H1 (cell line): Measurements from ENCODE around the gene ZNF432. TPM values are rescaled to one million over a fixed set of nuclear protein-coding genes. Genes with fewer than 3 reads are reported as not detected.

Experiments used
- CTCF ChIA-PET: fragments of 300-600 bp; sonication (Branson Sonifier 250); formaldehyde crosslinking; loops from one replicate; lab custom pipeline; 2021; ENCODE audit not compliant: partially characterized antibody; lab: Charles Lee
- POLR2A ChIA-PET: fragments of 300-600 bp; sonication (Branson Sonifier 250); formaldehyde crosslinking; loops from one replicate; lab custom pipeline; 2021; ENCODE audit warnings: inconsistent platforms; ENCODE audit not compliant: partially characterized antibody; lab: Charles Lee
- DNase-seq, 2 experiments: peaks; one replicate each; pipeline versions ENCODE4 v3.0.0 to v3.0.0-alpha.2; 2010 to 2022; ENCODE audit warnings: low spot score in 2 of 2, low read depth in 1 of 2, mixed read lengths in 1 of 2
- FAIRE-seq: peaks from 2 replicates; lab custom pipeline; 2011; peaks lifted over from hg19 to GRCh38; lab: Jason Lieb, UNC
- H2AFZ ChIP-seq: 2 replicates; pipeline ENCODE4 v1.8.1; 2012; ENCODE audit warnings: low read length, inconsistent platforms
- H2AK5ac ChIP-seq: 2 replicates; pipeline ENCODE4 v1.6.1; 2013; ENCODE audit warnings: low read depth, low read length
- H2BK120ac ChIP-seq: replicated peaks from 2 replicates; pipeline ENCODE3; 2013; ENCODE audit warnings: low read depth, low read length, inconsistent platforms
- H2BK12ac ChIP-seq: 2 replicates; pipeline ENCODE4 v1.6.1; 2013; ENCODE audit warnings: low read depth, low read length
- H2BK15ac ChIP-seq: 2 replicates; pipeline ENCODE4 v1.6.1; 2013; ENCODE audit warnings: low read length
- H2BK20ac ChIP-seq: 2 replicates; pipeline ENCODE4 v1.6.1; 2013; ENCODE audit warnings: low read length
- H2BK5ac ChIP-seq: 2 replicates; pipeline ENCODE4 v1.6.1; 2013; ENCODE audit warnings: low read depth, low read length
- H3K14ac ChIP-seq: 2 replicates; pipeline ENCODE4 v1.6.1; 2013; ENCODE audit warnings: inconsistent platforms; ENCODE audit not compliant: insufficient read length
- H3K18ac ChIP-seq: 2 replicates; pipeline ENCODE4 v1.6.1; 2013; ENCODE audit warnings: low read length; ENCODE audit errors: extremely low read depth
- H3K23ac ChIP-seq: 2 replicates; pipeline ENCODE4 v1.6.1; 2013; ENCODE audit warnings: inconsistent platforms; ENCODE audit not compliant: insufficient read length
- H3K23me2 ChIP-seq: 2 replicates; pipeline ENCODE4 v1.6.1; 2013; ENCODE audit warnings: low read depth, low read length
- H3K27ac ChIP-seq: 2 replicates; pipeline ENCODE4 v1.6.1; 2011; ENCODE audit warnings: low read depth, low read length, inconsistent platforms
- H3K27me3 ChIP-seq, 4 experiments: replicated peaks in 1 of 4; 1 replicate in 1 of 4; 2 replicates in 3 of 4; pipeline versions ENCODE4 v1.6.1 to v1.8.1; 2011 to 2013; ENCODE audit warnings: low read length in 3 of 4, mild to moderate bottlenecking in 3 of 4, inconsistent platforms in 2 of 4, mixed read lengths in 2 of 4, moderate library complexity in 1 of 4; ENCODE audit not compliant: control insufficient read depth in 3 of 4, insufficient read depth in 3 of 4; ENCODE audit errors: extremely low read depth in 1 of 4
- H3K36me3 ChIP-seq, 4 experiments: 2 replicates each; pipeline versions ENCODE4 v1.6.1 to v1.8.1; 2011 to 2013; ENCODE audit warnings: mild to moderate bottlenecking in 4 of 4, low read length in 3 of 4, moderate library complexity in 2 of 4, control low read depth in 1 of 4, inconsistent platforms in 1 of 4; ENCODE audit not compliant: insufficient read depth in 4 of 4, control insufficient read depth in 2 of 4
- H3K4ac ChIP-seq: replicated peaks from 2 replicates; pipeline ENCODE3; 2013; ENCODE audit warnings: low read length, low read depth, mixed read lengths, inconsistent platforms; ENCODE audit not compliant: insufficient read length
- H3K4me1 ChIP-seq, 4 experiments: replicated peaks in 1 of 4; 1 replicate in 1 of 4; 2 replicates in 3 of 4; pipeline versions ENCODE4 v1.6.1 to v1.8.1; 2011 to 2013; ENCODE audit warnings: low read length in 3 of 4, inconsistent platforms in 2 of 4, mixed read lengths in 1 of 4; ENCODE audit not compliant: insufficient read depth in 4 of 4, control insufficient read depth in 3 of 4
- H3K4me2 ChIP-seq, 2 experiments: 2 replicates each; pipeline versions ENCODE4 v1.6.1 to v1.8.1; 2011 to 2013; ENCODE audit warnings: low read depth in 2 of 2, low read length in 2 of 2, control low read depth in 1 of 2, inconsistent platforms in 1 of 2, mild to moderate bottlenecking in 1 of 2; ENCODE audit not compliant: insufficient read depth in 1 of 2
- H3K4me3 ChIP-seq, 4 experiments: fragments of 200-600, 300-600 bp in 1 of 4; sonication (generic), shearing (Covaris generic), sonication (Bioruptor Twin) in 1 of 4; 2 replicates each; pipeline versions ENCODE4 v1.5.1 to v1.8.1; 2011 to 2016; ENCODE audit warnings: low read length in 4 of 4, low read depth in 3 of 4, control low read depth in 2 of 4, inconsistent platforms in 2 of 4, mild to moderate bottlenecking in 2 of 4, mixed read lengths in 1 of 4, moderate library complexity in 1 of 4; ENCODE audit not compliant: insufficient read depth in 2 of 4; ENCODE audit errors: extremely low read depth in 1 of 4
- H3K56ac ChIP-seq: replicated peaks from 2 replicates; pipeline ENCODE3; 2013; ENCODE audit warnings: low read depth, mild to moderate bottlenecking, mixed read lengths, low read length, inconsistent platforms; ENCODE audit not compliant: insufficient read length
- H3K79me1 ChIP-seq: 2 replicates; pipeline ENCODE4 v1.6.1; 2013; ENCODE audit warnings: low read depth, low read length, control low read depth
- H3K79me2 ChIP-seq, 2 experiments: 2 replicates each; pipeline versions ENCODE4 v1.6.1 to v1.8.1; 2012 to 2013; ENCODE audit warnings: low read length in 2 of 2, mild to moderate bottlenecking in 2 of 2, inconsistent platforms in 1 of 2; ENCODE audit not compliant: insufficient read depth in 2 of 2, control insufficient read depth in 1 of 2
- H3K9ac ChIP-seq, 4 experiments: replicated peaks in 1 of 4; 1 replicate in 1 of 4; 2 replicates in 3 of 4; pipeline versions ENCODE4 v1.6.1 to v1.8.1; 2011 to 2013; ENCODE audit warnings: low read depth in 3 of 4, low read length in 3 of 4, control low read depth in 2 of 4, mild to moderate bottlenecking in 2 of 4, moderate library complexity in 2 of 4, inconsistent platforms in 1 of 4; ENCODE audit errors: extremely low read depth in 1 of 4
- H3K9me3 ChIP-seq, 2 experiments: 2 replicates each; pipeline versions ENCODE4 v1.6.1 to v1.8.1; 2012 to 2013; ENCODE audit warnings: mild to moderate bottlenecking in 2 of 2, moderate library complexity in 2 of 2, control low read depth in 1 of 2, inconsistent platforms in 1 of 2, low read depth in 1 of 2, low read length in 1 of 2, mixed read lengths in 1 of 2; ENCODE audit not compliant: insufficient read depth in 2 of 2
- H4K20me1 ChIP-seq, 2 experiments: replicated peaks in 1 of 2; 2 replicates each; pipeline versions ENCODE3 to v1.8.1; 2011 to 2013; ENCODE audit warnings: inconsistent platforms in 2 of 2, low read length in 2 of 2, mild to moderate bottlenecking in 1 of 2; ENCODE audit not compliant: insufficient read depth in 2 of 2, control insufficient read depth in 1 of 2
- H4K5ac ChIP-seq: 2 replicates; pipeline ENCODE4 v1.6.1; 2013; ENCODE audit warnings: low read length, low read depth, mixed read lengths, inconsistent platforms; ENCODE audit not compliant: insufficient read length
- H4K8ac ChIP-seq: 2 replicates; pipeline ENCODE4 v1.8.0; 2013; ENCODE audit warnings: mild to moderate bottlenecking, moderate library complexity, low read length, inconsistent platforms; ENCODE audit not compliant: insufficient read depth; ENCODE audit errors: extremely low read depth
- H4K91ac ChIP-seq: replicated peaks from 2 replicates; pipeline ENCODE3; 2013; ENCODE audit warnings: low read length, mixed read lengths, inconsistent platforms; ENCODE audit not compliant: insufficient read length
- BACH1 ChIP-seq: IDR thresholded peaks from 2 replicates; pipeline ENCODE4 v1.6.1; 2012; ENCODE audit warnings: low read length, improper control_type of control experiment
- CREB1 ChIP-seq: IDR thresholded peaks from 2 replicates; pipeline ENCODE4 v1.6.1; 2012; ENCODE audit warnings: inconsistent platforms
- EGR1 ChIP-seq: IDR thresholded peaks from 2 replicates; pipeline ENCODE4 v1.6.1; 2011; ENCODE audit warnings: low read depth, low read length, borderline replicate concordance
- EP300 ChIP-seq, 2 experiments: IDR thresholded peaks; 1 replicate in 1 of 2; 2 replicates in 1 of 2; pipeline ENCODE4 v1.6.1; 2011 to 2012; ENCODE audit warnings: low read depth in 2 of 2, low read length in 2 of 2, mild to moderate bottlenecking in 2 of 2, borderline replicate concordance in 1 of 2, inconsistent platforms in 1 of 2, moderate library complexity in 1 of 2
- KDM4A ChIP-seq: IDR thresholded peaks from one replicate; pipeline ENCODE4 v1.7.1; 2012; ENCODE audit warnings: low read depth, mild to moderate bottlenecking, moderate library complexity, low read length, inconsistent platforms; ENCODE audit not compliant: severe bottlenecking
- MAX ChIP-seq: IDR thresholded peaks from 2 replicates; pipeline ENCODE4 v1.6.1; 2012; ENCODE audit warnings: inconsistent platforms
- SIRT6 ChIP-seq: IDR thresholded peaks from one replicate; pipeline ENCODE4 v1.7.1; 2012; ENCODE audit warnings: low read length, inconsistent platforms
- SP2 ChIP-seq: IDR thresholded peaks from 2 replicates; pipeline ENCODE4 v1.6.1; 2012; ENCODE audit warnings: mild to moderate bottlenecking, low read length, inconsistent platforms
- SP4 ChIP-seq: IDR thresholded peaks from 2 replicates; pipeline ENCODE4 v1.6.1; 2012; ENCODE audit warnings: low read length, inconsistent platforms
- SUZ12 ChIP-seq: fragments of 200-600 bp; sonication (generic); IDR thresholded peaks from 2 replicates; pipeline ENCODE4 v1.6.1; 2012; ENCODE audit warnings: mild to moderate bottlenecking, inconsistent platforms, low read length, moderate library complexity, mixed read lengths
- TAF1 ChIP-seq: IDR thresholded peaks from 2 replicates; pipeline ENCODE4 v1.6.1; 2011; ENCODE audit warnings: mild to moderate bottlenecking, low read depth, low read length
- TCF12 ChIP-seq: IDR thresholded peaks from 2 replicates; pipeline ENCODE4 v1.6.1; 2011; ENCODE audit warnings: low read depth, mild to moderate bottlenecking, low read length
- TEAD4 ChIP-seq: IDR thresholded peaks from 2 replicates; pipeline ENCODE4 v1.6.1; 2012; ENCODE audit warnings: low read depth, low read length, inconsistent platforms, mixed read lengths
- YY1 ChIP-seq: IDR thresholded peaks from 2 replicates; pipeline ENCODE4 v1.6.1; 2011; ENCODE audit warnings: low read depth, mild to moderate bottlenecking, low read length
- ZNF274 ChIP-seq: IDR thresholded peaks from 2 replicates; pipeline ENCODE4 v1.7.0; 2012; ENCODE audit warnings: low read length, borderline replicate concordance; ENCODE audit errors: extremely low read depth
- WGBS, 2 experiments: shearing (Covaris generic) in 1 of 2; methylation state at CpG; one replicate each; pipeline versions ENCODE4 v1.1.6 to v1.1.7; 2013 to 2015; ENCODE audit warnings: low lambda C conversion rate in 2 of 2, mixed read lengths in 2 of 2, inconsistent platforms in 1 of 2, low coverage in 1 of 2, missing lambda C conversion rate in 1 of 2; ENCODE audit not compliant: insufficient replicate concordance in 2 of 2, insufficient coverage in 1 of 2, insufficient read length in 1 of 2; ENCODE audit errors: extremely low coverage in 1 of 2, missing lambda C conversion rate in 1 of 2; 5-methylcytosine and 5-hydroxymethylcytosine counted together
- polyA plus RNA-seq, 7 experiments: library from polyadenylated mRNA; depleted of rRNA in 3 of 7; stranded (reverse) in 5 of 7; unstranded in 2 of 7; fragments of >200 nt in 5 of 7; fragments of 200-250 nt in 2 of 7; gene quantifications; 1 replicate in 5 of 7; 2 replicates in 1 of 7; 4 replicates in 1 of 7; pipeline versions ENCODE4 v1.2.1 to v1.2.3, GENCODE V29; 2011 to 2013; ENCODE audit warnings: missing spikeins in 2 of 7, mixed read lengths in 2 of 7
- total RNA-seq: library from RNA; stranded (reverse); fragmentation: NEBNext Ultra II Directional; extraction: Animal tissue kit (Norgen Biotek cat#: 25700); gene quantifications from 2 replicates; pipeline ENCODE4 v1.2.1, GENCODE V29; 2021

ZNF432 gene
- total and polyA plus RNA-seq, 2 of the 8 experiments (the other 6 are each of a cell fraction or from before 2014, with no cell fraction given), result 2.0 to 8.3 TPM

GRCh38 chr19:51983361-51983760 lies 65.3 kb downstream of the ZNF432 start:
- Histone ChIP-seq H4K8ac (no peak overlapping the region), H2BK15ac (no peak overlapping the region), H3K9ac (no peak overlapping the region), H3K4ac (no peak overlapping the region)
- no peak for FAIRE-seq
- TF ChIP-seq SUZ12, result no peak
- no peak for TF ChIP-seq ZNF274
- TF ChIP-seq SP2, result no peak
- TF ChIP-seq EP300 (IDR thresholded peaks at IDR 0.05; ENCODE audit: borderline replicate concordance in 1 of 2, low read depth in 2 of 2, low read length in 2 of 2), result no peak
- no peak for TF ChIP-seq KDM4A
- TF ChIP-seq TAF1, result no peak
- TF ChIP-seq SIRT6, result no peak
- TF ChIP-seq EGR1, result no peak
- TF ChIP-seq MAX, result no peak
- TF ChIP-seq YY1, result no peak
- TF ChIP-seq BACH1, result no peak
- TF ChIP-seq SP4, result no peak
- no peak for TF ChIP-seq TEAD4
- TF ChIP-seq CREB1, result no peak
- no peak for TF ChIP-seq TCF12
- TF ChIP-seq, all 59 proteins: peak for 0
- no peak overlapping the region for H3K4me3 ChIP-seq
- H3K14ac ChIP-seq, result no peak overlapping the region
- no peak overlapping the region for H3K56ac ChIP-seq
- H3K4me1 ChIP-seq, result peaks cover 0 to 3% (median 0%) of the 10 kb centered on the region in 4 experiments; a peak in 1 of 7 replicates
- peaks cover 14 to 27% of the 10 kb centered on the region in 2 experiments for H3K9me3 ChIP-seq
- H4K5ac ChIP-seq, result no peak overlapping the region
- peaks cover 0 to 11% (median 0%) of the 10 kb centered on the region in 4 experiments; a peak in 3 of 8 replicates for H3K36me3 ChIP-seq
- ChIA-PET POLR2A (no interaction called here), CTCF (no interaction called here)
- whole genome bisulfite sequencing, 2 experiments, result 92% methylated on average over 4 of the region's 4 CpGs; no CpG with 5 or more reads in 1 of the 2 experiments
- H2AFZ ChIP-seq, result no peak overlapping the region
- no peak overlapping the region for H2BK20ac ChIP-seq
- no peak overlapping the region for H3K18ac ChIP-seq
- DNase-seq, result no peak
- H2BK5ac ChIP-seq, result no peak overlapping the region
- H3K27ac ChIP-seq, result no peak overlapping the region
- H3K4me2 ChIP-seq, result no peak overlapping the region
- H3K27me3 ChIP-seq, result no peaks in the 10 kb centered on the region
- H3K23ac ChIP-seq, result no peak overlapping the region
- no peak overlapping the region for H2BK12ac ChIP-seq
- no peak overlapping the region for H2BK120ac ChIP-seq
- H3K23me2 ChIP-seq, result no peaks in the 10 kb centered on the region
- peaks cover 4 to 72% of the 10 kb centered on the region in 2 experiments; a peak in 3 of 4 replicates for H3K79me2 ChIP-seq
- H2AK5ac ChIP-seq, result no peak overlapping the region
- peaks cover 2% of the 10 kb centered on the region; the same call in 1 of the 2 replicates for H3K79me1 ChIP-seq
- H4K20me1 ChIP-seq, result no peaks in the 10 kb centered on the region
- no peak overlapping the region for H4K91ac ChIP-seq
